Measurements from ENCODE around the gene PVR.
A peak's percentile ranks its signal among the peaks of the same experiment; 100 is the strongest.

PVR gene

DNA sequence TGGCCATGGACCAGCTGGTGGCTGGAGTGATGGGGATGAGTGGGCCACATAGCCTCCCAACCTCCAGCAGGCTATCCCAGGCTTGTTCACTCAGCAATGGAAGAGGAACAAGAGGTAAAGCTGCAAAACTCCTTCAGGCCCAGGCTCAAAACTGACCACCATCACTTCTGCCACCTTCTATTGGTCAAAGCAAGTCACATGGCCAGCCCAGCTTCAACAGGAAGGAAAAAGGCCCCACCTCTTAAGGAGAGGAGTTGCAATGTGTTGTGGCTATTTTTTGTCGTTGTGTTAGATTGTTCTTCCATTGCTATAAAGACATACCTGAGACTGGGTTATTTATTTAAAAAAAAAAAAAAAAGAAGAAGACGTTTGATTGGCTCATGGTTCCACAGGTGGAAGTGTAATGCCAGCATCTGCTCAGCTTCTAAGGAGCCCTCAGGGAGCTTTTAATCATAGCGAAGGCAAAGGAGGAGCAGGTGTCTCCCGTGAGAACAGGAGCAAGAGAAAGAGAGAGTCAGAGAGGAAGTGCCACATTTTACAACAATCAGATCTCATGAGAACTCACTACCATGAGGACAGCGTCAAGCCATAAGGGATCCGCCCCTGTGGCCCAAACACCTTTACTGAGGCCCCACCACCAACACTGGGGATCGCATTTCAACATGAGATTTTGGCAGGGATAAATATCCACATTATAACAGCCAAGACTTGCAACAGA lies 24.9 kb upstream of the PVR start:
- Histone ChIP-seq H3K4me1 (ENCODE audit: control insufficient read depth, insufficient read depth, low read length) (no peaks in the 10 kb centered on the region), H3K27ac (ENCODE audit: extremely low read depth, low read depth, low read length) (no peak overlapping the region), H3K9me3 (ENCODE audit: control insufficient read depth, insufficient read depth, low read depth, low read length) (no peaks in the 10 kb centered on the region), H3K4me3 (ENCODE audit: low read depth, low read length) (no peak overlapping the region), H3K36me3 (ENCODE audit: control insufficient read depth in 2 of 2, insufficient read depth in 1 of 2, low read length in 2 of 2) (no peaks in the 10 kb centered on the region)
- ChIA-PET CTCF (interaction anchor here (1.2 to 2.4 kb wide), 4 partner anchors 9 to 47 kb away, joined by 3 to 8 read pairs (median 4); no protein-coding TSS in a partner anchor), POLR2A (interaction anchor here (0.6 to 1.0 kb wide), 2 partner anchors 25 to 94 kb away, joined by 3 to 4 read pairs; partner anchors contain the start of gene PVR)
- no peak for TF ChIP-seq ZEB2 (tag by site-specific recombination; IDR thresholded peaks at IDR 0.05)
- no peak for TF ChIP-seq ZBTB8A (tag by site-specific recombination; IDR thresholded peaks at IDR 0.05)
- TF ChIP-seq ZNF155 (tag by site-specific recombination; IDR thresholded peaks at IDR 0.05): no peak
- TF ChIP-seq, protein P1, sequence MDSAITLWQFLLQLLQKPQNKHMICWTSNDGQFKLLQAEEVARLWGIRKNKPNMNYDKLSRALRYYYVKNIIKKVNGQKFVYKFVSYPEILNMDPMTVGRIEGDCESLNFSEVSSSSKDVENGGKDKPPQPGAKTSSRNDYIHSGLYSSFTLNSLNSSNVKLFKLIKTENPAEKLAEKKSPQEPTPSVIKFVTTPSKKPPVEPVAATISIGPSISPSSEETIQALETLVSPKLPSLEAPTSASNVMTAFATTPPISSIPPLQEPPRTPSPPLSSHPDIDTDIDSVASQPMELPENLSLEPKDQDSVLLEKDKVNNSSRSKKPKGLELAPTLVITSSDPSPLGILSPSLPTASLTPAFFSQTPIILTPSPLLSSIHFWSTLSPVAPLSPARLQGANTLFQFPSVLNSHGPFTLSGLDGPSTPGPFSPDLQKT (IDR thresholded peaks at IDR 0.05; ENCODE audit: borderline replicate concordance, low read depth, low read length): no peak
- no peak for TF ChIP-seq GLIS2 (tag by site-specific recombination; IDR thresholded peaks at IDR 0.05)
- TF ChIP-seq TRIM28 (IDR thresholded peaks at IDR 0.05; ENCODE audit: borderline replicate concordance, low read length): no peak
- TF ChIP-seq ZIC2 (tag by site-specific recombination; IDR thresholded peaks at IDR 0.05): no peak
- no peak for TF ChIP-seq ZNF10 (tag by site-specific recombination; IDR thresholded peaks at IDR 0.05)
- TF ChIP-seq ZNF629 (tag by site-specific recombination; IDR thresholded peaks at IDR 0.05): no peak
- TF ChIP-seq ZNF548 (tag by site-specific recombination; IDR thresholded peaks at IDR 0.05): no peak
- TF ChIP-seq ZNF610 (tag by site-specific recombination; IDR thresholded peaks at IDR 0.05; ENCODE audit: borderline replicate concordance): no peak
- no peak for TF ChIP-seq SP7 (tag by site-specific recombination; IDR thresholded peaks at IDR 0.05)
- TF ChIP-seq ZNF76 (tag by site-specific recombination; IDR thresholded peaks at IDR 0.05; ENCODE audit: borderline replicate concordance, low read depth): no peak
- no peak for TF ChIP-seq FEZF1 (tag by site-specific recombination; IDR thresholded peaks at IDR 0.05)

DNA sequence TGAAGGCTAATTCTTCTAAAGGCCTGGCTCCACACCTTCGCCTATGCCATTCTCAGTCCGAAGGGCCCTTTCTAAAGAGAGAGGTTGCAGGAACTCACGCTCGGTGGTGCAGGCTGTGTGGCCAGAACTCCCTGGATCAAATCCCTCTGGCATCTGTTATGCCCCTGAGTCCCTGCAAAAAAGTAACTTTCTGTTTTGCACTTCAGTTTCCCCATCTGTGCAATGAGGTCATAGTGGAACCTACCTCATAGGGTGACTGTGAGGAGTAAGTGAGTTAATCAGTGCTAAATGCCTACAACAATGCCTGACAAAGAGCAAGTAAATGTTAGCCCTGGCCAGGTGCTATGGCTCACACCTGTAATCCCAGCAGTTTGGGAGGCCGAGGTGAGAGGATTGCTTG lies 23.0 kb upstream of the PVR start:
- ChIA-PET POLR2A (no interaction called here), CTCF (no interaction called here)
- H3K27ac ChIP-seq (ENCODE audit: extremely low read depth, low read depth, low read length): no peak overlapping the region
- no peak for TF ChIP-seq ZNF558 (tag by site-specific recombination; IDR thresholded peaks at IDR 0.05)
- 0 out of 2 replicates have a peak, but pooled peaks have one; percentile 21 for TF ChIP-seq ZBTB21 (tag by site-specific recombination; IDR thresholded peaks at IDR 0.05)
- no peaks in the 10 kb centered on the region for H3K36me3 ChIP-seq (ENCODE audit: control insufficient read depth in 2 of 2, insufficient read depth in 1 of 2, low read length in 2 of 2)
- no peaks in the 10 kb centered on the region for H3K9me3 ChIP-seq (ENCODE audit: control insufficient read depth, insufficient read depth, low read depth, low read length)
- no peaks in the 10 kb centered on the region for H3K4me1 ChIP-seq (ENCODE audit: control insufficient read depth, insufficient read depth, low read length)
- no peak overlapping the region for H3K4me3 ChIP-seq (ENCODE audit: low read depth, low read length)

DNA sequence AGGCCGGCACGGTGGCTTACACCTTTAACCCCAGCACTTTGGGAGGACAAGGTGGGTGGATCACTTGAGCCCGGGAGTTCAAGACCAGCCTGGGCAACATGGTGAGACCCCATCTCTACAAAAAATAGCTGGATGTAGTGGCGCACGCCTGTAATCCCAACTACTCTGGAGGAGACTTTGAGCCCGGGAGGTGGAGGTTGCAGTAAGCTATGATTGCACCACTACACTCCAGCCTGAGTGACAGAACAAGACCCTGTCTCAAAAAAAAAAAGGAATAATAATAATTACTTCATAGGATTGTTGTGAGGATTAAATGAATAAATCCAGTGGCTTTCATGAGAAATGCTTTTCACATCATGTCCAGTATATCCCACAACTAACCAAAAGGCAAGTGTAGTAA lies 22.3 kb upstream of the PVR start:
- no peaks in the 10 kb centered on the region for H3K9me3 ChIP-seq (ENCODE audit: control insufficient read depth, insufficient read depth, low read depth, low read length)
- H3K4me3 ChIP-seq (ENCODE audit: low read depth, low read length): no peak overlapping the region
- H3K27ac ChIP-seq (ENCODE audit: extremely low read depth, low read depth, low read length): no peak overlapping the region
- no peaks in the 10 kb centered on the region for H3K36me3 ChIP-seq (ENCODE audit: control insufficient read depth in 2 of 2, insufficient read depth in 1 of 2, low read length in 2 of 2)
- ChIA-PET POLR2A (no interaction called here), CTCF (interaction anchor here (0.6 kb wide), 1 partner anchor 36 kb away, joined by 3 read pairs; no protein-coding TSS in a partner anchor)
- H3K4me1 ChIP-seq (ENCODE audit: control insufficient read depth, insufficient read depth, low read length): no peaks in the 10 kb centered on the region
- TF ChIP-seq KLF9 (tag by site-specific recombination; IDR thresholded peaks at IDR 0.05; ENCODE audit: low read depth) (no peak), ZNF843 (tag by site-specific recombination; IDR thresholded peaks at IDR 0.05) (no peak), ZNF747 (tag by site-specific recombination; IDR thresholded peaks at IDR 0.05) (no peak), ZNF266 (tag by site-specific recombination; IDR thresholded peaks at IDR 0.05; ENCODE audit: low read depth) (no peak), KLF1 (tag by site-specific recombination; IDR thresholded peaks at IDR 0.05) (no peak), ZNF23 (tag by site-specific recombination; IDR thresholded peaks at IDR 0.05; ENCODE audit: borderline replicate concordance) (no peak), ZNF707 (tag by site-specific recombination; IDR thresholded peaks at IDR 0.05) (no peak), ZNF394 (tag by site-specific recombination; IDR thresholded peaks at IDR 0.05; ENCODE audit: borderline replicate concordance) (no peak), ZNF561 (tag by site-specific recombination; IDR thresholded peaks at IDR 0.05; ENCODE audit: borderline replicate concordance) (no peak), ZIC2 (tag by site-specific recombination; IDR thresholded peaks at IDR 0.05) (no peak), ZNF549 (tag by site-specific recombination; IDR thresholded peaks at IDR 0.05) (no peak)
- TF ChIP-seq, protein P2, sequence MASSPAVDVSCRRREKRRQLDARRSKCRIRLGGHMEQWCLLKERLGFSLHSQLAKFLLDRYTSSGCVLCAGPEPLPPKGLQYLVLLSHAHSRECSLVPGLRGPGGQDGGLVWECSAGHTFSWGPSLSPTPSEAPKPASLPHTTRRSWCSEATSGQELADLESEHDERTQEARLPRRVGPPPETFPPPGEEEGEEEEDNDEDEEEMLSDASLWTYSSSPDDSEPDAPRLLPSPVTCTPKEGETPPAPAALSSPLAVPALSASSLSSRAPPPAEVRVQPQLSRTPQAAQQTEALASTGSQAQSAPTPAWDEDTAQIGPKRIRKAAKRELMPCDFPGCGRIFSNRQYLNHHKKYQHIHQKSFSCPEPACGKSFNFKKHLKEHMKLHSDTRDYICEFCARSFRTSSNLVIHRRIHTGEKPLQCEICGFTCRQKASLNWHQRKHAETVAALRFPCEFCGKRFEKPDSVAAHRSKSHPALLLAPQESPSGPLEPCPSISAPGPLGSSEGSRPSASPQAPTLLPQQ (tag by site-specific recombination; IDR thresholded peaks at IDR 0.05): no peak
- TF ChIP-seq, protein P3, sequence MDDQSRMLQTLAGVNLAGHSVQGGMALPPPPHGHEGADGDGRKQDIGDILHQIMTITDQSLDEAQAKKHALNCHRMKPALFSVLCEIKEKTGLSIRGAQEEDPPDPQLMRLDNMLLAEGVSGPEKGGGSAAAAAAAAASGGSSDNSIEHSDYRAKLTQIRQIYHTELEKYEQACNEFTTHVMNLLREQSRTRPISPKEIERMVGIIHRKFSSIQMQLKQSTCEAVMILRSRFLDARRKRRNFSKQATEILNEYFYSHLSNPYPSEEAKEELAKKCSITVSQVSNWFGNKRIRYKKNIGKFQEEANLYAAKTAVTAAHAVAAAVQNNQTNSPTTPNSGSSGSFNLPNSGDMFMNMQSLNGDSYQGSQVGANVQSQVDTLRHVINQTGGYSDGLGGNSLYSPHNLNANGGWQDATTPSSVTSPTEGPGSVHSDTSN (CRISPR knock-in tag; IDR thresholded peaks at IDR 0.05): no peak

Data from HEK293 (cell line).